PFSK-1 (cell line): ENCODE results near the gene ZDHHC24.

ENCODE experiments used
- FOXP2 ChIP-seq: optimal IDR thresholded peaks from 2 replicates; pipeline ENCODE3; 2011; ENCODE audit warnings: borderline replicate concordance, control low read depth, inconsistent platforms; ENCODE audit not compliant: insufficient read depth; ENCODE audit errors: extremely low read length, extremely low read depth
- POLR2AphosphoS5 ChIP-seq: IDR thresholded peaks from 2 replicates; pipeline ENCODE4 v1.6.1; 2012; ENCODE audit warnings: low read depth, mild to moderate bottlenecking, control low read depth, low read length, moderate library complexity
- SIN3A ChIP-seq: IDR thresholded peaks from 2 replicates; pipeline ENCODE4 v1.6.1; 2012; ENCODE audit warnings: mild to moderate bottlenecking, low read length, moderate library complexity, borderline replicate concordance; ENCODE audit not compliant: insufficient read depth
- TAF1 ChIP-seq: IDR thresholded peaks from 2 replicates; pipeline ENCODE4 v1.6.1; 2012; ENCODE audit warnings: low read length, control low read depth, borderline replicate concordance; ENCODE audit not compliant: insufficient read depth
- TF ChIP-seq, protein P1 (sequence below), 2 experiments: IDR thresholded peaks; 2 replicates each; pipeline versions ENCODE4 v1.6.1 to v1.8.0; 2011 to 2012; ENCODE audit warnings: low read depth in 2 of 2, low read length in 2 of 2, control low read depth in 1 of 2, inconsistent platforms in 1 of 2, mild to moderate bottlenecking in 1 of 2, moderate library complexity in 1 of 2; ENCODE audit not compliant: insufficient read depth in 1 of 2

Gene ZDHHC24

DNA sequence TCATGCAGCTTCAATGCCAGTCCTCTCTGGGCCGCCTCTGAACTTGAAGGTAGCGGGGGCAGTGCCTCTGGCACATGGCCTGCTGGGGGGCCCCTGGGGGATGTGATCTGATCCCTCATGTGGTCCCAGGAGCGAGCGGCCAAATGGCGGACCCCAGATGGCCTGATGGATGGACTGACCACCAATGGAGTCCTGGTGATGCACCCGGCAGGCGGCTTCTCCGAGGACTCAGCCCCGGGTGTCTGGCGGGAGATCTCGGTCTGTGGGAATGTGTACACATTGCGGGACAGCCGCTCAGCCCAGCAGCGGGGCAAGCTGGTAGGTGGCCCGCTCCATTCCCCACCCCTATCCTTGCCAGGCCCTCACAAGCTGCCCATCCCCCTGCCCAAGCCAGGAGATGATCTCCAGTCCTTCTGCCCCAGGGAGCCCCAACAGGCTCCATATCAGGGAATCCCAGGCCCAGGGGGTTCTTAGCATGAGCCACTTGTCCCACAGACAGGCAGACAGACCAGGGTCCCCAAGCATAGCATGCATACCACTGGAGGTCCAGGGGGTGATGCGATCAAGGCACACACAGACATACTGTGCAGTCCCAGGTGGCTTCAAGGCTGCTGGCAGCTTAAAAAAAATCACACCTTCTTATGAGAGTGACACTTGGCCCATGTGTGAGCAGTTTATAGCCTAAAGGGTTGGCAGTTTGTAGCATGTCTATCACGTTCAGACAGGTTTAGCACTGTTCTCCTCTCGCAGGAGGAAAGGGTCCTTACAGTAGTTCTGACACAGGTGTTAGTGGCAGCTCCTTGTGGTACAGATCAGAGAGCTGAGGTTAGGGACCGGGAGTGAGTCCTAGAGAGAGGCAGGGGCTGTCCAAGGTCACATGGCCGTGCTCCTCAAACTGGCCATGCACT is 72.0 kb downstream of the ZDHHC24 start:
- TF ChIP-seq SIN3A, result no peak
- TF ChIP-seq TAF1, result no peak
- no peak for TF ChIP-seq FOXP2
- TF ChIP-seq POLR2AphosphoS5, result no peak
- TF ChIP-seq, protein P1, sequence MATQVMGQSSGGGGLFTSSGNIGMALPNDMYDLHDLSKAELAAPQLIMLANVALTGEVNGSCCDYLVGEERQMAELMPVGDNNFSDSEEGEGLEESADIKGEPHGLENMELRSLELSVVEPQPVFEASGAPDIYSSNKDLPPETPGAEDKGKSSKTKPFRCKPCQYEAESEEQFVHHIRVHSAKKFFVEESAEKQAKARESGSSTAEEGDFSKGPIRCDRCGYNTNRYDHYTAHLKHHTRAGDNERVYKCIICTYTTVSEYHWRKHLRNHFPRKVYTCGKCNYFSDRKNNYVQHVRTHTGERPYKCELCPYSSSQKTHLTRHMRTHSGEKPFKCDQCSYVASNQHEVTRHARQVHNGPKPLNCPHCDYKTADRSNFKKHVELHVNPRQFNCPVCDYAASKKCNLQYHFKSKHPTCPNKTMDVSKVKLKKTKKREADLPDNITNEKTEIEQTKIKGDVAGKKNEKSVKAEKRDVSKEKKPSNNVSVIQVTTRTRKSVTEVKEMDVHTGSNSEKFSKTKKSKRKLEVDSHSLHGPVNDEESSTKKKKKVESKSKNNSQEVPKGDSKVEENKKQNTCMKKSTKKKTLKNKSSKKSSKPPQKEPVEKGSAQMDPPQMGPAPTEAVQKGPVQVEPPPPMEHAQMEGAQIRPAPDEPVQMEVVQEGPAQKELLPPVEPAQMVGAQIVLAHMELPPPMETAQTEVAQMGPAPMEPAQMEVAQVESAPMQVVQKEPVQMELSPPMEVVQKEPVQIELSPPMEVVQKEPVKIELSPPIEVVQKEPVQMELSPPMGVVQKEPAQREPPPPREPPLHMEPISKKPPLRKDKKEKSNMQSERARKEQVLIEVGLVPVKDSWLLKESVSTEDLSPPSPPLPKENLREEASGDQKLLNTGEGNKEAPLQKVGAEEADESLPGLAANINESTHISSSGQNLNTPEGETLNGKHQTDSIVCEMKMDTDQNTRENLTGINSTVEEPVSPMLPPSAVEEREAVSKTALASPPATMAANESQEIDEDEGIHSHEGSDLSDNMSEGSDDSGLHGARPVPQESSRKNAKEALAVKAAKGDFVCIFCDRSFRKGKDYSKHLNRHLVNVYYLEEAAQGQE (IDR thresholded peaks at IDR 0.05; ENCODE audit: insufficient read depth in 1 of 2, low read depth in 2 of 2, low read length in 2 of 2), result no peak

DNA sequence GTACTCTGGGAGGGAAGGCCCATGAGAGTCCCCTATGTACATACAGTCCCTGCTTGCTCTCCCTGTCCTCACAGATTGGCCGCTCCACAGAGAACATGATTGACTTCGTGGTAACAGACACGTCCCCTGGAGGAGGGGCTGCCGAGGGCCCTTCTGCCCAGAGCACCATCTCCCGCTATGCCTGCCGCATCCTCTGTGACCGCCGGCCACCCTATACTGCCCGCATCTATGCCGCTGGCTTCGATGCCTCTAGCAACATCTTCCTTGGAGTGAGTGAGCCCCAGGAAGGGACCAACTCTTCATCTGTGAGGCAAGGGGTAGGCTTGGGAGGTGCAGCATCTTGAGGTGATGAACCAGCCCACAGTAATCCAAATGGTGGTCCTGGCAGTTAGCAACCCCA is 72.7 kb downstream of the ZDHHC24 start:
- TF ChIP-seq SIN3A (no peak), POLR2AphosphoS5 (no peak), FOXP2 (no peak), TAF1 (no peak)
- TF ChIP-seq, protein P1 (IDR thresholded peaks at IDR 0.05; ENCODE audit: insufficient read depth in 1 of 2, low read depth in 2 of 2, low read length in 2 of 2), result no peak

DNA sequence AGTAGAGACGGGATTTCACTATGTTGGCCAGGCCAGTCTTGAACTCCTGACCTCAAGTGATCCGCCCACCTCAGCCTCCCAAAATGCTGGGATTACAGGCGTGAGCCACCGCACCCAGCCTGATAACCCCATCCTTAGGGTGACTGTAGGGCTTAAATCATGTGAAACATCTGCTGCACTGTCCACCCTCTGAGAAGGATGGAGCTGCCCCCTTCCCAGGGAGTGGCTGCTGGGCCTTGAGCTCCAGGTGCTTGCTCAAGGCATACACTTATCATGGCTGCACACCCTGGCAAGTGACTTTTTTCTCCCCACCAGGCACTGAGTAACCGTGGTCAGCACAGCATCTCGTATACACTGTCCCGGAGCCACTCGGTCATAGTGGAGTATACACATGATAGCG is 73.8 kb downstream of the ZDHHC24 start:
- TF ChIP-seq SIN3A (no peak), FOXP2 (no peak), TAF1 (no peak), POLR2AphosphoS5 (no peak)
- TF ChIP-seq, protein P1 (IDR thresholded peaks at IDR 0.05; ENCODE audit: insufficient read depth in 1 of 2, low read depth in 2 of 2, low read length in 2 of 2), result no peak

DNA sequence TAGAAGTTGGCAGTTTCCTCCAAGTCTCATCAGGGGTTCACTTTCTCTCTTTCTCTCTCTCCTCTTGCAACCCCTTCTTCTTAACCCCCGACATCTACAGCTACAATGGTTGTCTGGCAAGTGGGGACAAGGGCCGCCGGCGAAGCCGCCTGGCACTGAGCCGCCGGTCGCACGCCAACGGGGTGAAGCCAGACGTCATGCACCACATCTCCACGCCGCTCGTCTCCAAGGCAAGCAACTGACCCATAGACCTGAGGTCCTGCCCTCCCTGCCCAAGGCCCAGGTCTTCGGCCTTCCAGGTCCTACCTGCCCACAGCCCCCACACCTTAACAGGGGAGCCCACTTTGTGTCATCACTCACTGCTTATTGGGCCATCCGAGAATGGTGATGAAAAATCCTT is 74.7 kb downstream of the ZDHHC24 start:
- TF ChIP-seq, protein P1 (IDR thresholded peaks at IDR 0.05; ENCODE audit: insufficient read depth in 1 of 2, low read depth in 2 of 2, low read length in 2 of 2), result no peak
- TF ChIP-seq TAF1 (no peak), SIN3A (no peak), POLR2AphosphoS5 (no peak), FOXP2 (no peak)
